GM12892 (cell line): ENCODE measurements around the gene ABHD15.

Experiments used
- DNase-seq: peaks from one replicate; pipeline ENCODE4 v3.0.0; 2011; ENCODE audit not compliant: insufficient read length
- FAIRE-seq: peaks from 2 replicates; lab custom pipeline; 2011; peaks lifted over from hg19 to GRCh38; lab: Jason Lieb, UNC
- POLR2A ChIP-seq: IDR thresholded peaks from 2 replicates; pipeline ENCODE4 v1.6.1; 2011; ENCODE audit warnings: low read depth, low read length, control low read depth
- POLR2AphosphoS5 ChIP-seq: IDR thresholded peaks from 2 replicates; pipeline ENCODE4 v1.6.1; 2011; ENCODE audit warnings: low read depth, low read length, control low read depth
- TAF1 ChIP-seq: IDR thresholded peaks from 2 replicates; pipeline ENCODE4 v1.6.1; 2011; ENCODE audit warnings: low read depth, mild to moderate bottlenecking, control low read depth, low read length, borderline replicate concordance

ABHD15 gene

GRCh38 chr17:29577385-29578211 is 10.8 kb upstream of the ABHD15 start:
- DNase-seq, result no peak
- TF ChIP-seq POLR2AphosphoS5, result no peak
- no peak for TF ChIP-seq TAF1
- TF ChIP-seq POLR2A, result no peak
- no peak for FAIRE-seq

GRCh38 chr17:29577001-29577370 is 10.1 kb upstream of the ABHD15 start:
- FAIRE-seq, result no peak
- no peak for DNase-seq
- TF ChIP-seq TAF1 (no peak), POLR2AphosphoS5 (no peak), POLR2A (no peak)

GRCh38 chr17:29576214-29577000 is 9.6 kb upstream of the ABHD15 start:
- TF ChIP-seq POLR2AphosphoS5, result no peak
- no peak for TF ChIP-seq TAF1
- no peak for TF ChIP-seq POLR2A
- DNase-seq (no peak), FAIRE-seq (no peak)

GRCh38 chr17:29575511-29576213 is 8.8 kb upstream of the ABHD15 start:
- TF ChIP-seq TAF1 (no peak), POLR2AphosphoS5 (no peak), POLR2A (no peak)
- no peak for DNase-seq
- no peak for FAIRE-seq

- no peak for TF ChIP-seq TAF1
- TF ChIP-seq POLR2A, result no peak
- TF ChIP-seq POLR2AphosphoS5, result no peak
Measured at GRCh38 chr17:29574732-29575510, 8.1 kb upstream of the ABHD15 start.

GRCh38 chr17:29573871-29574731 is 7.3 kb upstream of the ABHD15 start:
- FAIRE-seq (no peak), DNase-seq (no peak)
- TF ChIP-seq POLR2A, result no peak
- no peak for TF ChIP-seq POLR2AphosphoS5
- TF ChIP-seq TAF1, result no peak

More at GRCh38 chr17:29574732-29575510, 8.1 kb upstream of the ABHD15 start:
- DNase-seq (no peak), FAIRE-seq (no peak)

- no peak for DNase-seq
Measured at GRCh38 chr17:29573558-29573869, 6.7 kb upstream of the ABHD15 start.

GRCh38 chr17:29572691-29573557 is 6.1 kb upstream of the ABHD15 start:
- TF ChIP-seq POLR2A, result no peak
- TF ChIP-seq TAF1, result no peak
- no peak for TF ChIP-seq POLR2AphosphoS5
- no peak for FAIRE-seq
- DNase-seq, result no peak

More at GRCh38 chr17:29573558-29573869, 6.7 kb upstream of the ABHD15 start:
- no peak for FAIRE-seq
- TF ChIP-seq POLR2A (no peak), POLR2AphosphoS5 (no peak), TAF1 (no peak)

GRCh38 chr17:29571883-29572681 is 5.2 kb upstream of the ABHD15 start:
- no peak for TF ChIP-seq POLR2A
- TF ChIP-seq POLR2AphosphoS5, result no peak
- no peak for TF ChIP-seq TAF1
- no peak for DNase-seq
- no peak for FAIRE-seq
